Mesenteric fat pad (tissue), 1 donor: ENCODE measurements around the gene PKN2. TPM values are rescaled to one million over a fixed set of nuclear protein-coding genes. Genes with fewer than 3 reads are reported as not detected.

Experiments
- DNase-seq: peaks from one replicate; pipeline ENCODE4 v3.0.0-alpha.2; 2020; ENCODE audit warnings: low spot score
- long read RNA-seq: library from polyadenylated mRNA; unstranded; transcript quantifications from one replicate; pipeline ENCODE4 v2.0.0, GENCODE V29; 2020
- total RNA-seq: library from RNA; stranded (reverse); fragmentation: NEBNext Ultra II Directional; extraction: Animal tissue kit (Norgen Biotek cat#: 25700); gene quantifications from one replicate; pipeline ENCODE4 v1.2.1, GENCODE V29; 2021
- donor health status: DM: yes; HTN: yes; CAD: no.

Gene PKN2
- total RNA-seq: 43.7 TPM
- long read RNA-seq, full-length matches to known transcripts: 1 of 16 reads
- long read RNA-seq, partial matches to known transcripts: 10 of 16 reads
- long read RNA-seq, other reads (novel, unspliced or antisense): 5 of 16 reads

- DNase-seq: peak; percentile 99
These were observed at the start of gene PKN2 for GRCh38 chr1:88683541-88684481. Gene PKN2 (plus strand): TSS chr1:88684273. CDS start chr1:88684581, 308 bp downstream.

- DNase-seq: no peak
These were observed 49.5 kb upstream of the PKN2 start for GRCh38 chr1:88634538-88634937.

GRCh38 chr1:88640060-88640459 is 44.0 kb upstream of the PKN2 start:
- DNase-seq: no peak

GRCh38 chr1:88645886-88646285 is 38.2 kb upstream of the PKN2 start:
- no peak for DNase-seq

GRCh38 chr1:88646476-88647248 is 37.4 kb upstream of the PKN2 start:
- DNase-seq: no peak

- no peak for DNase-seq
These were observed 36.8 kb upstream of the PKN2 start for GRCh38 chr1:88647249-88647645.

GRCh38 chr1:88647749-88648415 is 36.2 kb upstream of the PKN2 start:
- DNase-seq: no peak

- no peak for DNase-seq
These were observed 35.4 kb upstream of the PKN2 start for GRCh38 chr1:88648706-88649105.

GRCh38 chr1:88649932-88650331 is 34.1 kb upstream of the PKN2 start:
- no peak for DNase-seq

GRCh38 chr1:88650676-88651418 is 33.2 kb upstream of the PKN2 start:
- DNase-seq: no peak

GRCh38 chr1:88655140-88655539 is 28.9 kb upstream of the PKN2 start:
- no peak for DNase-seq

- DNase-seq: no peak
These were observed 28.3 kb upstream of the PKN2 start for GRCh38 chr1:88655685-88656299.

- no peak for DNase-seq
These were observed 25.7 kb upstream of the PKN2 start for GRCh38 chr1:88658419-88658818.

- DNase-seq: no peak
These were observed 24.5 kb upstream of the PKN2 start for GRCh38 chr1:88659552-88659951.

GRCh38 chr1:88661188-88661587 is 22.9 kb upstream of the PKN2 start:
- no peak for DNase-seq

- no peak for DNase-seq
These were observed 21.9 kb upstream of the PKN2 start for GRCh38 chr1:88661951-88662699.

GRCh38 chr1:88662723-88663122 is 21.4 kb upstream of the PKN2 start:
- DNase-seq: no peak

GRCh38 chr1:88668405-88668804 is 15.7 kb upstream of the PKN2 start:
- no peak for DNase-seq

GRCh38 chr1:88670462-88670861 is 13.6 kb upstream of the PKN2 start:
- no peak for DNase-seq

GRCh38 chr1:88673446-88673845 is 10.6 kb upstream of the PKN2 start:
- no peak for DNase-seq
